HepG2 (cell line): ENCODE results near the gene SIGLEC10. TPM values are rescaled to one million over a fixed set of nuclear protein-coding genes. Genes with fewer than 3 reads are reported as not detected.

Experiments used
- ELF3 ChIP-seq: IDR thresholded peaks from 2 replicates; pipeline ENCODE4 v1.6.1; 2016; ENCODE audit warnings: missing genetic modification reagents, missing compliant biosample characterization
- HMGXB3 ChIP-seq: sonication (generic); formaldehyde crosslinking; IDR thresholded peaks from 2 replicates; pipeline ENCODE4 v1.4.0; 2020; ENCODE audit warnings: missing genetic modification reagents, borderline replicate concordance
- HOXA3 ChIP-seq: sonication (generic); formaldehyde crosslinking; IDR thresholded peaks from 2 replicates; pipeline ENCODE4 v1.5.0; 2020; ENCODE audit warnings: missing genetic modification reagents
- HOXA5 ChIP-seq: sonication (generic); formaldehyde crosslinking; IDR thresholded peaks from 2 replicates; pipeline ENCODE4 v1.4.0; 2020; ENCODE audit warnings: missing genetic modification reagents
- NCOR1 ChIP-seq: fragments of 200-600 bp; sonication (generic); IDR thresholded peaks from 2 replicates; pipeline ENCODE4 v1.7.0; 2017; ENCODE audit warnings: antibody characterized with exemption, low read length, borderline replicate concordance
- NR2F1 ChIP-seq, 2 experiments: fragments of 450-650 bp in 1 of 2; formaldehyde crosslinking in 1 of 2; IDR thresholded peaks; 2 replicates each; pipeline versions ENCODE4 v1.5.0 to v1.6.1; 2016 to 2020; ENCODE audit warnings: mild to moderate bottlenecking in 1 of 2, missing compliant biosample characterization in 1 of 2, missing genetic modification reagents in 1 of 2, moderate library complexity in 1 of 2
- ONECUT2 ChIP-seq: sonication (generic); formaldehyde crosslinking; IDR thresholded peaks from 2 replicates; pipeline ENCODE4 v1.4.0; 2020; ENCODE audit warnings: missing genetic modification reagents
- PAXIP1 ChIP-seq: sonication (generic); formaldehyde crosslinking; conservative IDR thresholded peaks from 2 replicates; pipeline ENCODE4 v1.4.0; 2020; ENCODE audit warnings: mild to moderate bottlenecking, missing genetic modification reagents, moderate library complexity
- REPIN1 ChIP-seq: sonication (generic); formaldehyde crosslinking; IDR thresholded peaks from 2 replicates; pipeline ENCODE4 v1.8.0; 2022; ENCODE audit warnings: missing genetic modification reagents, low read depth, mild to moderate bottlenecking, borderline replicate concordance
- THAP9 ChIP-seq: sonication (generic); formaldehyde crosslinking; IDR thresholded peaks from 2 replicates; pipeline ENCODE4; 2020; ENCODE audit warnings: missing genetic modification reagents, mild to moderate bottlenecking, borderline replicate concordance
- ZFP36L2 ChIP-seq: sonication (generic); formaldehyde crosslinking; IDR thresholded peaks from 2 replicates; pipeline ENCODE4 v1.4.0; 2020; ENCODE audit warnings: missing genetic modification reagents
- ZNF232 ChIP-seq: sonication (generic); formaldehyde crosslinking; IDR thresholded peaks from 2 replicates; pipeline ENCODE4 v1.4.0; 2020; ENCODE audit warnings: missing genetic modification reagents, borderline replicate concordance
- ZNF263 ChIP-seq: sonication (generic); formaldehyde crosslinking; IDR thresholded peaks from 2 replicates; pipeline ENCODE4 v1.4.0; 2020; ENCODE audit warnings: missing genetic modification reagents
- ZNF691 ChIP-seq: sonication (generic); formaldehyde crosslinking; IDR thresholded peaks from 2 replicates; pipeline ENCODE4 v1.4.0; 2020; ENCODE audit warnings: missing genetic modification reagents, low read depth, mild to moderate bottlenecking, borderline replicate concordance
- ZNF737 ChIP-seq: sonication (generic); formaldehyde crosslinking; IDR thresholded peaks from 2 replicates; pipeline ENCODE4 v1.5.0; 2020; ENCODE audit warnings: missing genetic modification reagents, mild to moderate bottlenecking, borderline replicate concordance
- ZSCAN29 ChIP-seq: sonication (generic); formaldehyde crosslinking; conservative IDR thresholded peaks from 2 replicates; pipeline ENCODE4 v1.4.0; 2020; ENCODE audit warnings: mild to moderate bottlenecking, missing genetic modification reagents
- polyA plus RNA-seq, 8 experiments: library from polyadenylated mRNA; depleted of rRNA in 3 of 8; stranded (reverse) in 7 of 8; unstranded in 1 of 8; fragments of >200 nt; fragmentation: Illumina TruSeq in 4 of 8; extraction: Trizol in 4 of 8; gene quantifications; 2 replicates each; pipeline versions ENCODE4 v1.2.1 to v1.2.3, GENCODE V29; 2011 to 2016; ENCODE audit warnings: low read depth in 4 of 8, missing spikeins in 1 of 8, mixed read lengths in 1 of 8; ENCODE audit not compliant: insufficient read depth in 1 of 8
- total RNA-seq, 5 experiments: library from RNA; depleted of rRNA; stranded (reverse); fragments of >200 nt; fragmentation: Illumina TruSeq; extraction: Trizol; gene quantifications; 2 replicates each; pipeline ENCODE4 v1.2.3, GENCODE V29; 2016; ENCODE audit warnings: low read depth in 1 of 5

SIGLEC10 gene
- total and polyA plus RNA-seq, 2 of the 13 experiments (the other 11 are each of a cell fraction or from before 2014, with no cell fraction given), result not detected

GRCh38 chr19:51365211-51365964 is 52.1 kb downstream of the SIGLEC10 start (continued):
- 0 out of 2 replicates have a peak, but pooled peaks have one; percentile 13 for TF ChIP-seq THAP9 (CRISPR knock-in tag)
- 0 out of 2 replicates have a peak, but pooled peaks have one; percentile 28 for TF ChIP-seq ONECUT2 (CRISPR knock-in tag)
- TF ChIP-seq HMGXB3 (CRISPR knock-in tag), result 0 out of 2 replicates have a peak, but pooled peaks have one; percentile 56
- peak; percentile 66 for TF ChIP-seq ZNF737 (CRISPR knock-in tag)
- peak; percentile 48; the same call in 1 of the 2 replicates for TF ChIP-seq ZFP36L2 (CRISPR knock-in tag)
- peak; percentile 94 for TF ChIP-seq PAXIP1 (CRISPR knock-in tag)
- 0 out of 2 replicates have a peak, but pooled peaks have one; percentile 75 for TF ChIP-seq ZSCAN29
- TF ChIP-seq ZNF691 (CRISPR knock-in tag), result peak; percentile 81; the same call in 1 of the 2 replicates
- peak; percentile 50 for TF ChIP-seq ELF3
- TF ChIP-seq NR2F1 (CRISPR knock-in tag; IDR thresholded peaks at IDR 0.05), result peak; percentile 39 to 41
- TF ChIP-seq REPIN1 (CRISPR knock-in tag), result peak; percentile 92; the same call in 1 of the 2 replicates
- TF ChIP-seq ZNF263 (CRISPR knock-in tag), result peak; percentile 31; the same call in 1 of the 2 replicates
- peak; percentile 35; the same call in 1 of the 2 replicates for TF ChIP-seq NCOR1
- TF ChIP-seq HOXA5 (CRISPR knock-in tag), result 0 out of 2 replicates have a peak, but pooled peaks have one; percentile 9
- TF ChIP-seq ZNF232 (CRISPR knock-in tag), result no peak
- TF ChIP-seq HOXA3 (CRISPR knock-in tag), result peak; percentile 65; the same call in 1 of the 2 replicates
